IMR-90 (cell line): ENCODE measurements around the gene C3orf52. TPM values are rescaled to one million over a fixed set of nuclear protein-coding genes. Genes with fewer than 3 reads are reported as not detected.

Experiments used
- ATAC-seq: fragments of 200-7000 bp; cut with Tn5 transposase; 2 replicates; pipeline ENCODE4 v1.9.1; 2020; ENCODE audit warnings: low read depth, mild to moderate bottlenecking, moderate library complexity
- BruUV-seq: library from RNA; stranded (reverse); fragments of 400-500 nt; replicated peaks from 2 replicates; lab custom pipeline; 2021; lab: Mats Ljungman, UMichigan
- CTCF ChIA-PET: fragments of 300-600 bp; formaldehyde crosslinking; extraction: SDS; loops from one replicate; lab custom pipeline; 2021; ENCODE audit warnings: antibody characterized with exemption; lab: Yijun Ruan, JAX
- POLR2A ChIA-PET: fragments of 300-600 bp; sonication (Branson Sonifier 250); formaldehyde crosslinking; loops from one replicate; lab custom pipeline; 2022; ENCODE audit warnings: antibody characterized with exemption; ENCODE audit not compliant: unreplicated experiment; lab: Charles Lee
- DNase-seq: peaks from one replicate; pipeline ENCODE4 v3.0.0; 2013
- H2AFZ ChIP-seq: replicated peaks from 2 replicates; pipeline ENCODE3; 2013; ENCODE audit warnings: low read length, mild to moderate bottlenecking; ENCODE audit not compliant: poor library complexity
- H2AK5ac ChIP-seq: 2 replicates; pipeline ENCODE4 v1.6.1; 2013; ENCODE audit warnings: low read depth, low read length, inconsistent platforms
- H2AK9ac ChIP-seq: replicated peaks from 2 replicates; pipeline ENCODE3; 2013; ENCODE audit warnings: mild to moderate bottlenecking, low read depth, low read length, moderate library complexity; ENCODE audit not compliant: poor library complexity
- H2BK120ac ChIP-seq: 2 replicates; pipeline ENCODE4 v1.6.1; 2013; ENCODE audit warnings: low read depth, low read length, inconsistent platforms
- H2BK15ac ChIP-seq: 3 replicates; pipeline ENCODE4 v1.6.1; 2013; ENCODE audit warnings: low read depth, low read length, inconsistent platforms
- H2BK20ac ChIP-seq: 2 replicates; pipeline ENCODE4 v1.6.1; 2013; ENCODE audit warnings: low read depth, mild to moderate bottlenecking, inconsistent platforms, low read length, moderate library complexity
- H2BK5ac ChIP-seq: 2 replicates; pipeline ENCODE4 v1.6.1; 2013; ENCODE audit warnings: mild to moderate bottlenecking, low read depth, low read length, inconsistent platforms; ENCODE audit not compliant: poor library complexity, severe bottlenecking
- H3K14ac ChIP-seq: replicated peaks from 2 replicates; pipeline ENCODE4 v1.6.1; 2013; ENCODE audit warnings: low read depth, low read length, inconsistent platforms
- H3K18ac ChIP-seq: 2 replicates; pipeline ENCODE4 v1.6.1; 2013; ENCODE audit warnings: low read depth, low read length, control low read depth
- H3K23ac ChIP-seq: 2 replicates; pipeline ENCODE4 v1.6.1; 2013; ENCODE audit warnings: low read depth, low read length, inconsistent platforms
- H3K27ac ChIP-seq: 2 replicates; pipeline ENCODE4 v1.5.1; 2013; ENCODE audit warnings: mild to moderate bottlenecking, control low read depth, low read length; ENCODE audit not compliant: insufficient read depth
- H3K27me3 ChIP-seq: 2 replicates; pipeline ENCODE4 v1.6.1; 2013; ENCODE audit warnings: low read length; ENCODE audit not compliant: control insufficient read depth, insufficient read depth
- H3K36me3 ChIP-seq: 2 replicates; pipeline ENCODE4 v1.6.1; 2013; ENCODE audit warnings: low read length, mixed read lengths; ENCODE audit not compliant: control insufficient read depth, insufficient read depth
- H3K4ac ChIP-seq: 2 replicates; pipeline ENCODE4 v1.6.1; 2013; ENCODE audit warnings: low read depth, low read length, inconsistent platforms
- H3K4me1 ChIP-seq: 2 replicates; pipeline ENCODE4 v1.6.1; 2013; ENCODE audit warnings: low read length, mixed read lengths; ENCODE audit not compliant: control insufficient read depth, insufficient read depth
- H3K4me2 ChIP-seq: 2 replicates; pipeline ENCODE4 v1.6.1; 2013; ENCODE audit warnings: low read depth, mild to moderate bottlenecking, control low read depth, low read length, moderate library complexity
- H3K4me3 ChIP-seq: 2 replicates; pipeline ENCODE4 v1.5.1; 2013; ENCODE audit warnings: low read depth, mild to moderate bottlenecking, control low read depth, low read length, moderate library complexity; ENCODE audit not compliant: insufficient read depth
- H3K56ac ChIP-seq: 2 replicates; pipeline ENCODE4 v1.6.1; 2013; ENCODE audit warnings: low read length, inconsistent platforms; ENCODE audit not compliant: insufficient read depth; ENCODE audit errors: extremely low read depth
- H3K79me1 ChIP-seq, 2 experiments: 2 replicates each; pipeline ENCODE4 v1.6.1; 2013; ENCODE audit warnings: low read length in 2 of 2, inconsistent platforms in 1 of 2, low read depth in 1 of 2
- H3K9ac ChIP-seq: 2 replicates; pipeline ENCODE4 v1.6.1; 2013; ENCODE audit warnings: low read depth, low read length, control low read depth
- H3K9me1 ChIP-seq: 2 replicates; pipeline ENCODE4 v1.6.1; 2013; ENCODE audit warnings: low read length, inconsistent platforms; ENCODE audit not compliant: insufficient read depth
- H3K9me3 ChIP-seq: 2 replicates; pipeline ENCODE4 v1.6.1; 2013; ENCODE audit warnings: low read length; ENCODE audit not compliant: control insufficient read depth, insufficient read depth
- H4K20me1 ChIP-seq: 2 replicates; pipeline ENCODE4 v1.6.1; 2013; ENCODE audit warnings: low read length, inconsistent platforms; ENCODE audit not compliant: insufficient read depth
- H4K5ac ChIP-seq: 2 replicates; pipeline ENCODE4 v1.6.1; 2013; ENCODE audit warnings: mild to moderate bottlenecking, low read depth, low read length, control low read depth
- H4K8ac ChIP-seq, 2 experiments: 2 replicates each; pipeline ENCODE4 v1.6.1; 2013; ENCODE audit warnings: low read depth in 2 of 2, low read length in 2 of 2, control low read depth in 1 of 2, inconsistent platforms in 1 of 2
- H4K91ac ChIP-seq: 2 replicates; pipeline ENCODE4 v1.6.1; 2013; ENCODE audit warnings: low read depth, low read length, inconsistent platforms; ENCODE audit not compliant: insufficient read depth
- BHLHE40 ChIP-seq: fragments of 150-350 bp; IDR thresholded peaks from 2 replicates; pipeline ENCODE4 v1.6.1; 2016; ENCODE audit warnings: mild to moderate bottlenecking, low read depth, low read length
- CEBPB ChIP-seq: IDR thresholded peaks from 2 replicates; pipeline ENCODE4 v1.6.1; 2012; ENCODE audit warnings: low read depth, low read length, improper control_type of control experiment
- CHD1 ChIP-seq: IDR thresholded peaks from 2 replicates; pipeline ENCODE4 v1.6.1; 2012; ENCODE audit warnings: low read depth, low read length, improper control_type of control experiment
- CTCF ChIP-seq: conservative IDR thresholded peaks from 2 replicates; pipeline ENCODE4 v1.5.1; 2012; ENCODE audit warnings: mild to moderate bottlenecking, low read depth, low read length, improper control_type of control experiment
- ELK1 ChIP-seq: fragments of 150-350 bp; IDR thresholded peaks from 2 replicates; pipeline ENCODE4 v1.6.1; 2016; ENCODE audit warnings: low read depth, mild to moderate bottlenecking, low read length, moderate library complexity, borderline replicate concordance
- FOS ChIP-seq: fragments of 150-350 bp; IDR thresholded peaks from 2 replicates; pipeline ENCODE4 v1.6.1; 2016; ENCODE audit warnings: low read depth, low read length
- MAFK ChIP-seq: IDR thresholded peaks from 2 replicates; pipeline ENCODE4 v1.6.1; 2012; ENCODE audit warnings: low read depth, low read length, improper control_type of control experiment
- MAZ ChIP-seq: IDR thresholded peaks from 2 replicates; pipeline ENCODE4 v1.6.1; 2012; ENCODE audit warnings: low read depth, mild to moderate bottlenecking, low read length, improper control_type of control experiment, moderate library complexity, borderline replicate concordance
- MXI1 ChIP-seq: IDR thresholded peaks from 2 replicates; pipeline ENCODE4 v1.6.1; 2012; ENCODE audit warnings: low read depth, mild to moderate bottlenecking, low read length, moderate library complexity, borderline replicate concordance
- NFE2L2 ChIP-seq: fragments of 150-350 bp; IDR thresholded peaks from 2 replicates; pipeline ENCODE4 v1.6.1; 2016; ENCODE audit warnings: low read depth, mild to moderate bottlenecking, low read length
- RAD21 ChIP-seq: IDR thresholded peaks from 2 replicates; pipeline ENCODE4 v1.6.1; 2012; ENCODE audit warnings: low read length, improper control_type of control experiment
- RCOR1 ChIP-seq: IDR thresholded peaks from 2 replicates; pipeline ENCODE4 v1.6.1; 2012; ENCODE audit warnings: mild to moderate bottlenecking, low read length, improper control_type of control experiment; ENCODE audit not compliant: insufficient replicate concordance
- RFX5 ChIP-seq: IDR thresholded peaks from 2 replicates; pipeline ENCODE4 v1.8.0; 2012; ENCODE audit warnings: low read depth, mild to moderate bottlenecking, low read length, moderate library complexity
- SMC3 ChIP-seq: fragments of 150-350 bp; IDR thresholded peaks from 2 replicates; pipeline ENCODE4 v1.6.1; 2016; ENCODE audit warnings: low read depth, mild to moderate bottlenecking, antibody characterized with exemption, low read length, moderate library complexity
- USF2 ChIP-seq: fragments of 150-350 bp; IDR thresholded peaks from 2 replicates; pipeline ENCODE4 v1.6.1; 2017; ENCODE audit warnings: mild to moderate bottlenecking, antibody characterized with exemption, low read length, low read depth
- WGBS, 2 experiments: methylation state at CpG; one replicate each; pipeline versions ENCODE4 v1.1.5 to v1.1.7; 2013; ENCODE audit warnings: missing lambda C conversion rate in 2 of 2; ENCODE audit not compliant: insufficient read length in 1 of 2; ENCODE audit errors: extremely low coverage in 2 of 2; 5-methylcytosine and 5-hydroxymethylcytosine counted together
- dilution Hi-C: fragments of 300-500 bp; cut with HindIII; formaldehyde crosslinking; loops from one replicate; pipeline ENCODE4 v1.14.3; 2018; ENCODE audit warnings: low sequenced_read_pairs; ENCODE audit not compliant: unreplicated experiment
- in situ Hi-C: fragments of 300-500 bp; cut with MboI; formaldehyde crosslinking; loops from 3 replicates; pipeline ENCODE4 v1.14.3; 2019; ENCODE audit warnings: low sequenced_read_pairs, inconsistent platforms, mixed read lengths
- intact Hi-C: fragments of 100-400 bp; cut with micrococcal nuclease; formaldehyde crosslinking; loops from 2 replicates; pipeline ENCODE4 v1.10.0; 2022
- polyA plus RNA-seq, 3 experiments: library from polyadenylated mRNA; depleted of rRNA; stranded (reverse); fragments of >200 nt; gene quantifications; 2 replicates each; pipeline ENCODE4 v1.2.3, GENCODE V29; 2012; ENCODE audit warnings: low replicate concordance in 1 of 3
- total RNA-seq: library from RNA; depleted of rRNA; stranded (reverse); fragments of >200 nt; gene quantifications from 2 replicates; pipeline ENCODE4 v1.2.3, GENCODE V29; 2012

C3orf52 gene
- total and polyA plus RNA-seq, 2 of the 4 experiments (the other 2 are of a cell fraction) = 7.5 to 12.5 TPM

GRCh38 chr3:112043621-112044201 is 42.5 kb upstream of the C3orf52 start:
- no peaks in the 10 kb centered on the region for H4K20me1 ChIP-seq
- H3K27ac ChIP-seq = no peak overlapping the region
- H3K23ac ChIP-seq = no peak overlapping the region
- H3K14ac ChIP-seq = no peak overlapping the region
- no peak overlapping the region for H4K91ac ChIP-seq
- H2AK9ac ChIP-seq = no peak overlapping the region
- H2BK5ac ChIP-seq = no peak overlapping the region
- peak overlapping the region; percentile 14; the same call in 1 of the 2 replicates for H3K4me3 ChIP-seq
- H3K4ac ChIP-seq = no peak overlapping the region
- no peak overlapping the region for H3K56ac ChIP-seq
- POLR2A ChIA-PET = interaction anchor here (0.6 kb wide), 1 partner anchor 44 kb away, joined by 3 read pairs; no protein-coding TSS in a partner anchor
- no TSS peak for BruUV-seq
- ATAC-seq (peak; percentile 99), DNase-seq (peak; percentile 79)
- no peak overlapping the region for H2BK20ac ChIP-seq
- no peaks in the 10 kb centered on the region for H3K9me3 ChIP-seq
- in situ Hi-C loops (no loop called here), intact Hi-C loops (loop anchor here (1.0 to 5.0 kb wide), 2 partner anchors 54 to 326 kb away; no protein-coding TSS in a partner anchor), dilution Hi-C loops (no loop called here)
- WGBS, 2 experiments = 0% methylated on average over 4 of the region's 7 CpGs; no CpG with 5 or more reads in 1 of the 2 experiments
- H3K79me1 ChIP-seq = no peaks in the 10 kb centered on the region
- H3K18ac ChIP-seq = no peak overlapping the region
- H2BK120ac ChIP-seq = no peak overlapping the region
- no peaks in the 10 kb centered on the region for H3K9me1 ChIP-seq
- H4K8ac ChIP-seq = peak overlapping the region in 1 of 2 experiments; percentile 79; a peak in 2 of 4 replicates
- no peak overlapping the region for H2BK15ac ChIP-seq
- CTCF ChIA-PET = interaction anchor here (0.6 to 1.2 kb wide), 14 partner anchors 9 to 326 kb away, joined by 3 to 12 read pairs (median 3); partner anchors contain the start of gene TMPRSS7
- H3K36me3 ChIP-seq = no peaks in the 10 kb centered on the region
- no peak overlapping the region for H2AK5ac ChIP-seq
- no peaks in the 10 kb centered on the region for H3K27me3 ChIP-seq
- H4K5ac ChIP-seq = no peak overlapping the region
- H2AFZ ChIP-seq = no peak overlapping the region
- peaks cover 1% of the 10 kb centered on the region; the same call in 1 of the 2 replicates for H3K4me1 ChIP-seq
- H3K9ac ChIP-seq = no peak overlapping the region
- H3K4me2 ChIP-seq = peak overlapping the region; percentile 80
- TF ChIP-seq CTCF (peak; percentile 90), ELK1 (no peak), USF2 (no peak), MAFK (no peak), CHD1 (no peak), RAD21 (peak; percentile 79), FOS (no peak), MXI1 (no peak), SMC3 (peak; percentile 63), RCOR1 (no peak), NFE2L2 (no peak), MAZ (no peak), RFX5 (no peak), BHLHE40 (no peak), CEBPB (no peak)
